GM03348 (cell line): ENCODE results near the gene PCBP3.
"Not testable (repeated sequence)": the region's sequence is repeated elsewhere in the genome, so short reads cannot be mapped to it uniquely, and the experiment has no call there.

ENCODE experiments used
- DNase-seq: peaks from one replicate; pipeline ENCODE4 v3.0.0; 2012; ENCODE audit warnings: low spot score

The PCBP3 gene

DNA sequence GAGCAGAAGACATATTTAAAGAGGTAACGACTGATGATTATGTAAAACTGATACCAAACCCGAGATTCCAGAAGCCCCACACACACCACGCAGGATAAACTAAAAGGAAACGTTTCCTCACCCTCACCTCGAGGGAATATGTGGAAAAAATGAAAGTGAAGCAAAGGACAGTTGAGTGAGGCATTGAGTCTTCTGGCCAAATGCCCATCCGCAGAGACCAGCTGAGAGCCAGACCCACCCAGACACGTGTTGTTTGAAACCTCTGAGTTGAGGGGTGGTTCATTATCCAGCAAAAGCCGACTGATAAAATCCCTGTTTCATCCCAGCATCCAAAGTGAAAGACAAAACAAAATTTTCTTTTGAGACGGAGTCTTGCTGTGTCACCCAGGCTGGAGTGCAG is 29.6 kb upstream of the PCBP3 start:
- DNase-seq = no peak

DNA sequence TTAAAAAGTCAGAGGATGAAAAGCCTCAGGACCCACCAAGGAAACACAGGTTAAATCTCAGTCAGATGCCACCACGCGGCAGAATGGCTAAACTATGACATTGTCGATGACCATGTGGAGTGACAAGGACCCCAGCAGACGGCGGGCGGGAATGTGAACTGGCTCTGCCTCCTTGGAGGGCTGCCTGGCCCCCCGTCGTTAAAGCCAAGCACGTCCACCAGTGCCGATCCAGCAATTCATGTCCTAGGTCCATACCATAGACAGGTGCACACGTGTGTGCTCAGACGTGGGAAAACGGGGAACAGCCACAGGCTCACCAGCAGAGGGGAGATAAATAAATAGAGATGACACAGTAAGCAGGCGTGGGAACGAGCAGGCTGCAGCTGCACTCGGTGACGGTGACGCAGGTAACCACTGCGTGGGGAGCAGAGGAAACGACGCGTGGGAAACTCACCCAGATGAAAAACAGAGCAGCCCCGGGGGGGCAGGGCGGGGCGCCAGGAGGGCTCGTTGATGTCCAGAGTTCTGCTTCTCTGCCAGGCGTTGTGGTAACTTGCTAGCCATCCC is 28.3 kb upstream of the PCBP3 start:
- no peak for DNase-seq

DNA sequence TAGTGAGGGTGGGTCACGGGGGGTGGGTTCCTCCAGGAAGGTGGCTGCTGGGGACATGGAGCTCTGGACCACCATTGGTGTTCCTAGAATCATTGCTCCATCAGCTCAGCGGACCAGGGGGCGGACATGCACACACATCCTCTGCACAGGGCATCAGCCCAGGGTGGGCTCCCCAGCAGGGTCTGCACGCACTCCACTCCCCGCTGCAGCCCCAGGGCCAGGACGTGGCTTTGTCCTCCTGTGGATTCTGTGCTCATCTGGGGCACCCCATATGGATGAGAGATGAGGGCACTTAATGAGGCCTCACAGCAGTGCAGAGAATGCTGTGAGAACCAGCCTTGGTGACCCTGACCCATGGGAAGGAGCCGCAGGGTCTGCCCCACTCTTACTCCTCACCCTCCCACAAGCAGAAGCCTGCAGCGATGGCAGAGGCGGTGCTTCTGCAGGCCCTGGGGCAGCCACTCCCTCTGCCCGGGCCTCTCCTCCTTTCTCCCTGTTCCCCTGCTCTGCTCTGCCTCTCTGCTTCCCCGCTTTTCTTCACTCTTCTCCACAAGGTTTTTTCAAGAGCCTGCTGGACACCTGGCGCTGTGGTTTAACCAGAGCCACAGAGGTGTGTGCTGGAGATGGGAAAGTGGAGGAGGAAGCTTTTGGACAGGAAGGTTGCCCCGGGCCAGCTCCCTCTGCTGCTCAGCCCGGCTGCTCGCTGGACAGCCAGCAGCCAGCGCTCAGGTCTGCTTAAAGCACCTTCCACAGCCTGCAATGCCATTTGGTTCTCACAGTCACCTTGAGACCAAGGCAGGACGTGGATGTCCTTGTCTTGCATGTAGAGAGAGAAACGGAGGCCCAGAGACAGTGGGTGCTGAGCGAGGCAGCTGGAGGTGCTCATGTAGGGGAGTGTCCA is 26.3 kb upstream of the PCBP3 start:
- no peak for DNase-seq

DNA sequence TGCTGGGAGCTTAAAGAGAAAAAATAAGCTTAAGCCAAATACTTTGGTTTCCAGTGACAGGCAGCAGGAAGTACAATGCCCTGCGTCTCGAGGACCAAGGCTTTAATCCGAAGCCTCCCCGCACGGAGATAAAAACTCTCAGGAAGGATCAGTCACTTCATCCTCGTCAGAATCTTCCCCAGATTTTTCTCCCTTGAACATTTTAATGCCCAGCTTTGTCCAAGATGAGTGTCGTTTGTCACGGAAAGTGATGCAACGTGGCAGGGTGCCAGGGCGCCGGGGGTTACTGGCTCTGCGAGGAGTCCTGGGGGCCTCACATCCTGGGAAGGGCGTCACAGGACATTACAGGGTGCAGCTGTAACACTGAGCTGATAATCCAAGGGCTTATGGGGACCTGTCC is 25.2 kb upstream of the PCBP3 start:
- peak; percentile 30 for DNase-seq

DNA sequence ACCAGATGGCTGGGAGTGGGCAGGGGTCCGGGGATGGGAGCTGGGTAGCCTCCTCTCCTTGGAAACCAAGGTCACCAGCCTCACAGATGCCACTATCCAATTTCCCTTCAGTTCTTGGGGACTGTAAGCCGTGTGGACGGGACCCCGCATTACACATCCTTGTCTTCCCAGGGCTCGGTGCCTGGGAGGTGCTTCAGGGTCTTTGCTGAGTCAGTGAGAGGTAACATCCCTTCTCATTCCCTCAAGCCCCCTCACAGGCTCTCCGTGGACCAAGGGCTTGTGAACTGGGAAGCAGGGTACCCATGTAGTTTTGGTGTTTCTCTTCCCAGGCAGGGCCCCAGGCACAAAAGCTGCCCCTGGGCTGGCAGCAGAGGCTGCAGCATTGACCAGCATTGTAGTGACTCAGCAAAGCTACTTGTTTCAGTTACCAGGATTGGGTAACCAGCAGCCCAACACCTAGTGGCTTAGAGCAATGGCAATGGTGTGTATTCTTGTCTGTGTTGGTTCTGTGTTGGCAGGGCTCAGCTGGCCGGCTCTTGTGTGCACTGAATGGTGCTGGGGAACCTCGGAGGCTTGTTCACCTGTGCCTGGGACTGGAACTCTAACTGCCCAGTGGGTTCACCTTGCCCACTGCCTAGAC is 24.6 kb upstream of the PCBP3 start:
- DNase-seq = no peak

DNA sequence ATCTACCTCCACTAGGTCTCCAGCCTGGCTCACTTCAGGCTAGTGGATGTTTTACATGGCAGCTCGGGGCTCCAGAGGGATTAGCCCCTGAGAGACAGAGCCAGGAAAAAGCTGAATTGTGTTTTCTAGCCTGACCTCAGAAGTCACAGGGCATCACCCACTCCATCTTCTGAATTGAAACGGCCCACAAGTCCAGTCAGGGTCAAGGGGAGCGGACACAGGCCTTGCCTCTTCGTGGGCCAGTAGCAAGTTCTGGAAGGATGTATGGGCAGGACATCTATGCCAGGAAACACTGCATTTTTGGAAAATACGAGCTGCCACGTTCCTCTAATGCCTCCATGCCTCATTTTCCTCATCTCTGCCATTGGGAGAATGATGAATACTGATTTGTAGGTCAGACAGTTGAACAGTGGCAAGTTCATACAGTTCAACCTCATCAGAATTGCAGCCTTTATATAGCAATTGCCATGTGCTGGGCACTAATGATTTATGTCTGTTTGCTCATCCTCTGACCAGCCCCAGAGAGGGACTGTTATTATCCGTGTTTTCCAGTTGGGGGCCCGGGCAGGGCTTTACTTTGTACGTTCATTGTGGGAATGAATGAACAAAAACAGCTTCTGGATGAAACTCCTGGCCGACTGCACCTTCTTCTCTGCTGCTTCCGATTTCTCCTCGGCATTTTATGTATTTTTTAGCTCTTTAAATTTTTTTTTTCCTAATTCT is 23.2 kb upstream of the PCBP3 start:
- no peak for DNase-seq

DNA sequence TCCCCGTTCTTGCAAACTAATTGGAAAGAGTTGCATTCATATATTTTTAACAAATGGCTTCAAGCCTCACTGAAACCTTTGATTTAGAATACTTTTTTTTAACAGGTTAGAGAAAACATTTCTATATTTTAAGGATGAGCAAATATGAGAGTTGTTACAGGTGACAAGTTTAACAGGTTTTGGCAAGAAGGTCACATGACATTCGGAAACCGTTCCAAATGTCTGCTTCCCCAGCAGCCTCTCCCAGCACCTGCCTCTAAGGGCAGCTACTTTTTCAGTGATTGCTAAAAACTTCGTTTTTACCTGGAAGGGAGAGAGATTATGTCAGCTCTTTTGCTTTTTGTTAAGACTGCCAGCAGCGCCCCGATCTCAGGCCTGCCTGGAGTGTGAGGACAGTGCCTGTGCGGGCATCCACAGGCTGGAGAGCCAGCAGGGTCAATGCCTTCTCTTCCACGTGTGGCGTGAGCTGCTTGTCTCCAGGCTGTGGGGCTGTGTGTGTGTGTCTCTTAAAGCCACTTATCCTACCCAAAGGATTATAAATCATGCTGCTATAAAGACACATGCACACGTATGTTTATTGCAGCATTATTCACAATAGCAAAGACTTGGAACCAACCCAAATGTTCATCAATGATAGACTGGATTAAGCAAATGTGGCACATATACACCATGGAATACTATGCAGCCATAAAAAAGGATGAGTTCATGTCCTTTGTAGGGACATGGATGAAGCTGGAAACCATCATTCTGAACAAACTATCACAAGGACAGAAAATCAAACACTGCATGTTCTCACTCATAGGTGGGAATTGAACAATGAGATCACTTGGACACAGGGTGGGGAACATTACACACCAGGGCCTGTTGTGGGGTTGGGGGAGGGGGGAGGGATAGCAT is 21.8 kb upstream of the PCBP3 start:
- DNase-seq = not testable (repeated sequence)

DNA sequence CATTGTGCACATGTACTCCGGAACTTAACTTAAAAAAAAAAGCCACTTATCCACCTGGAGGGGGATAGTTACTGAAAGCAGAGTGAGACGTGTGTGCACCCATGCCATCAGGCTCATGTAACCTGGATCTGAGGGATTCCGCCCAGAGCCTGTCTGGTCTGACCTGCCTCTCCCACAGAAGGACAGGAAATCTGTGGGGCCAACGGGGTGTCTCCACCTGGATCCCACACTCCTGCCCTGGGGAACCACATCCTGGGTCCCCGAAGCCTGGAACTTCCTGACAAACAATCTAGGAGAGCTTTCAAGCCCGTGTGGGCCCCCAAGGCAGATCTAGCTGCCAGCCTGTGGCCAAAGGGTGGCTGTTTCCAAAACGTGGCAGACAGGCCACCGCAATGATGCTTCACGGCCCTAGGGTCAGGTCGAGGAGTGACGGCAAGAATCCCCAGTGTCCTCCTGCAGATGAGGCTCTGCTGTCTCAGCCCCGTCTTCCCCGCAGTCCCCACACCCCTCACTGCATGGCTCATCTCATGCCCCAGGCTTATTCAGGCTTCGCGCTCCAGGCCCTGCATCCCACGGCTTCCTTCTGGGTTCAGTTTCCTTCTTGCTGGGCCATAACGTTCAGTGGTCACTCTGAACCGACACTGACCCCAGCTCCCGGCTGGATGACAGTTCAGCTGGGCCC is 21.0 kb upstream of the PCBP3 start:
- DNase-seq = no peak

DNA sequence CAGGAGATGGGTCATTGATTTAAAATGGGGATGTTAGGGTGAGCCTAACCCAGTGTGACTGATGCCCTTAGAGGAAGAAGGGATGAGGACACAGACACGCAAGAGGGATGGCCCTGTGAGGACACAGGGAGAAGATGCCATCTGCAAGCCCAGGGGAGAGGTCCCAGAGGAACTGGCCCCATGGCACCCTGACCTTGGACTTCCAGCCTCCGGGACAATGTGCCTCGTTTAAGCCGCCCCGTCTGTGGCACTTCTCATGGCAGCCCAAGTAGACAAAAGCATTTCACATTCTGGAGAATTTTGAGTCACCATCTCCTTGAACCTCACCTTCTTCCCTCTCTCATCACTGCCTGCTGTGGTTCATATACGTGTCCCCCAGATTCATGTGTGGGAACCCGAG is 20.1 kb upstream of the PCBP3 start:
- DNase-seq = no peak

DNA sequence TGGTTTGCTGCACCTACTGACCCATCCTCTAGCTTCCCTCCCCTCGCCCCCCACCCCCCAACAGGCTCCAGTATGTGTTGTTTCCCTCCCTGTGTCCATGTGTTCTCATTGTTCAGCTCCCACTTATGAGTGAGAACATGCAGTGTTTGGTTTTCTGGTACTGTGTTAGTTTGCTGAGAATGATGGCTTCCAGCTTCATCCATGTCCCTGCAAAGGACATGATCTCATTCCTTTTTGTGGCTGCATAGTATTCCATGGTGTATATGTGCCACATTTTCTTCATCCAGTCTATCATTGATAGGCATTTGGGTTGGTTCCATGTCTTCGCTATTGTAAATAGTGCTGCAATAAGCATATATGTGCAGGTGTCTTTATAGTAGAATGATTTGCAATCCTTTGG is 17.4 kb upstream of the PCBP3 start:
- DNase-seq = not testable (repeated sequence)

DNA sequence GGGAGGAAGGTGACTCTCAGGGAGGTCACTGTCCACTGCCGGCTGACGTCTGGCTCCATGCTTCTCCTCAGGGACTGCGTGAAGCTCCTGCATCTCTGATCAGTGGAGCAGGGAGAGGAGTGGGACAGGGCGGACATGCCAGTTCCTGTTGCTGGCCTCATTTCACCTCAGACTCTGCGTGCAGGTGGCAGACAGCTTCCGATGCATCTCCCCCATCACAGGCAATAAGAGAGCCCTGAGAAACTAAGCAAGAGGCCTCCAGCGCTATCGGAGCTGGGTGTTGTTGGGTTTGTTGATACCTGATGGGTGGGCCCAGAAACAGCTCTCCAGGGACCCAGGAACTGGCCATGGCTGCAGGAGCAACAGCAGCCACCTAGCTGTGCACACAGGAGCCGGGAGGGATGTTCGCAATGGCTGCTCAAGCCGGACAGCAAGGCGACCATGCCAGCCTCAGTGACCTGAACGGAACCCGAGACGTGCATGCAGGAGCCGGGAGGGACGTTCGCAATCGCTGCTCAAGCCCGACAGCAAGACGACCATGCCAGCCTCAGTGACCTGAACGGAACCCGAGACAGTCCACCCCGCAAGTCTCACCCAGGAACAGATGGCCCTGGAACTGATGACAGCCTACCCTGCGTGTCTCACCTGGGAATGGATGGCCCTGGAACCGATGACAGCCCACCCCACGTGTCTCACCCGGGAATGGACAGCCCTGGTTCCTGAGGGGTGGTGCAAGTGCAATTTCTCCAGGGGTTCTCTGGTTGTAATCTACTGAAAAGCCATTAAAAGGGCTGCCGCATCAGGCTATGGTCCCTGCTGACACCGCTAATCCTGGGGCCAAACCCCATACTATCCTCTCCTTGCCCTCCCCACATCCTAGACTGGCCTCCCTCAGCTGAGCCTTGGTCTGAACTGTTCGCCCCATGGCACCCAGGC is 14.2 kb upstream of the PCBP3 start:
- no peak for DNase-seq

DNA sequence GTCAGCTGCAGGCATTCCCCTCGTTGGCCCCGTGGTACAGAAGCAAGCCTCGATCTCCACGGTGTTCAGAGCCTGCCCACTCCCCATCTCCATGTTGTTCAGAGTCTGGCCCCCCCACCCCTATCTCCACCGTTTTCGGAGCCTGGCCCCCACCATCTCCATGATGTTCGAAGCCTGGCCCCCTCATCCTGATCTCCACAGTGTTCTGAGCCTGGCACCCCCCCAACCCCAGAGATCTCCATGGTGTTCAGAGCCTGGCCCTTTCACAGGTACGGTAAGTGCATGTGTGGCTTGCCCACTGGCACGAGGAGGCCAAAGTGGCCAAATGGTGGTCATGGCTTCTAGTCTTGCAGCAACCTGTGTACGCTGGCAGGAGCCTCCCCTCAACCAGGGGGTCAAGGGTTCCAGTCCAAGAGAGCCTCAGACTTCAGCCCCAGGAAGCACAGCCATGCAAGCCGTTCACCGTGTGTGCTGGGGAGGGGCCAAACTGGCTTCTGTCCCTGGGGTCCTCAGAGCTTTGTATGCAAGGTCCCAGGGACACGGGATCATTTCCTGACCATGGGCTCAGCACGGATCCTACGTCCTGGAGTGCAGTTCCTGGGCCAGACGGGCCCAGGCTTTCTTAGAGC is 13.3 kb upstream of the PCBP3 start:
- DNase-seq = no peak

DNA sequence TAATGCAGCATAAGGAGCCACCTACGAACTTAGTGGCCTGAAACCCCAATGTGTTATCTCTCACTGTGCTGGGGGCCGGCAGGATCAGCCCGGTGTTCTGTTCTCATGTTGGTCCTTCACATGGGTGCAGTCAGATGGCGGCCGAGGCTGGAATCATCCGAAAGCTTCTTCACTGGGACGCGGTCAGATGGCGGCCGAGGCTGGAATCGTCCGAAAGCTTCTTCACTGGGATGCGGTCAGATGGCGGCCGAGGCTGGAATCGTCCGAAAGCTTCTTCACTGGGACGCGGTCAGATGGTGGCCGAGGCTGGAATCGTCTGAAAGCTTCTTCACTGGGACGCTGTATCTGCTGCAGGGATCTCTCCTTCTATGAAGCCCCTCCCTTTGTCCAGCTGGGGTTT is 12.6 kb upstream of the PCBP3 start:
- no peak for DNase-seq

DNA sequence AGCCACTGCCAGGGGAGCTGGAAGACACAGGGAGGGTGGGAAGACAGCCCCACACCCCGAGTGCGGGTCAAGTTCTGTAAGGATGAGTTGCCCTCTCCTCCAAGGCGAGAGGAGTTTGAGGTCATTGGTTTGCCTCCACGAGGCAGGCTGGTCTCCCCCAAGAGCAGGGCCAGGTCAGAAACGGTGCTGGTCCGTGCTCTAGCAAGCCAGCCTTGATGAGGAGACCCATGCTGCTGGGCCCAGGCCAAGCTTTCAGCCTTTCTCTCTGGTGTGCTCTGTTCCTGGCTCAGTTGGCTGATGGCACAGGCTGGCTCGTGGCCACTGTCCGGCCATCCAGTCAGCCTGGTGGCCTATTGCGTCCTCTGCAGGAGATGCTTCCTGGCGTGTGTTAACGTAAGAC is 12.0 kb upstream of the PCBP3 start:
- DNase-seq = no peak

DNA sequence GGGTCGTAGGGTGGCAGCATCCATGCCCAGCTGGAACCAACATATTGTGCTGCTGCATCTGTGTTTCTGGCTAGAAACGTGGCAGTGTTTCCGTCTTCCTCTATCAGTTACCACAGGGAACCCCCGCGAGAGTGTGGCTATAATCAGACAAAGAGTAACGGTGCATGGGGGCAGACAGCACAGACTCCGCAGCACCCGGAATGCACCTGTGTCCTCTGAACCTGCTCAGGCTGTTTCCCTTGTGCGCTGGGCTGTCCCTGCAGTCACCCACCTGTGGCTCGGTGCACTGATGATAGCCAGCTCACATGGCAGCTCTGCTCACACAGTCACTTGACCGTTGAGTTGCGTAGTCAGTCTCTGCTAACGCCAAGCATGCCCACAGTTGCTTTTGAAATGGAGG is 11.4 kb upstream of the PCBP3 start:
- DNase-seq = no peak

DNA sequence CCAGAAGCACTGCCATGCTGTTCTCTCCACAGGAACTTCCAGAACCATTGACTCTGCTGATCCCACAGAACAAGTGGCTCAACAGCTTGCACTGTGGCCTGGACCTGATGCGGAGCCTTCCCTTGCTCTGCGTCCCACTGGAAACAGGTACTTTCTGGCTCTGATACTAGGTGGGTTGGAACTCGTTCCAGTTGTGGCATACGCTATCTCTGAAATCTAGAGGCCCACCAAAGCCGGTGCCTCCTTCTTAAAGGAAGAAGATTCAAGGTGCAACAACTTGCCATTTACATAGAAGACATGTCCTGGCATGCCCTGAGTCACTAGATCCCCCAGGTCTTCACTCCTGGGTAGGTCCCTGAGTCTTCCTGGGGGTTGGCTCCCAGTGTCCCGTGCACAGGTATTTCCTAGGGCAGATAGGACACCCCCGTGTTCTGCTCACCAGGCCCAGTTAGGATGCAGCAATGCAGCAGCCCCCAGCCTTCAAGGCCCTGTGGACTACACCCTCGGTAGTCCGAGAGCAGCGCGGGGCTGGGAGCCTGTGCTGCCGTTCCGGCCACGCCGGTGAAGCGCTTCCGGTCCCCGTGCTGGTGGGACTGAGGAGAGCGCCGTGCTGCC is 10.8 kb upstream of the PCBP3 start:
- no peak for DNase-seq

DNA sequence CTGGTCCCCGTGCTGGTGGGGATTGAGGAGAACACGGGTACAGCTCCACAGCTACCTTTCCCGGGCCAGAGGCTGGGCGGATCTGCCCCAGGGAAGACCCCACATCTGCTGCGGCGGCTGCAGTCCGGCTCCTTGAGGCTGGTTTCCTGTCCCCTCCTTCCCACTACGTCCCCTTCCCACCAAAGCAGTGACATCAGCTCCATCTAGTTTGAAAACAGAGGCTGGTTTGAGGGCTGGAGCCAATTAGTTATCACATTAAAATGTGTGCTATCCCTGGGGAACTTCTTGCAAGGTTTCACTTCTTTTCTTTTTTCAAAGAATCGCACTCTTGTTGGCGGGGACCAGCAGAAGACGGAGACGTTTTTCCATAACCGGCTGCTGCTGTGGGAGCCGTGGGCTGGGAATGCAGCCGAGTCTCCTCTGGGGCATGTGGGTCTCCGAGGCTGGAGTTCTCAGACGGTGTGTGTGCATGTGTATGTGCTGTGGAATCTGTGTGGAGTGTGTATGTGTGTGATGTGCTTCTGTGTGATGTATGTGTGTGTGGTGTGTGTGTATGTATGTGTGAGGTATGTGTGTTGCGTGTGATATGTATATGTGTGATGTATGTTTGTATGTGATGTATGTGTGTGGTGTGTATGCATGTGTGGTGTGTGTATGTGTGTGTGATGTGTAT is 8.9 kb upstream of the PCBP3 start:
- peak; percentile 67 for DNase-seq
